DND-41 (cell line): ENCODE results near the gene RSPH9.

Experiments used
- CTCF ChIP-seq: IDR thresholded peaks from 2 replicates; pipeline ENCODE4 v1.5.1; 2012; ENCODE audit warnings: borderline replicate concordance, low read length, moderate library complexity, mild to moderate bottlenecking; ENCODE audit not compliant: poor library complexity, severe bottlenecking; ENCODE audit errors: extremely low read depth
- EZH2 ChIP-seq: IDR thresholded peaks from 3 replicates; pipeline ENCODE4 v1.6.1; 2012; ENCODE audit warnings: borderline replicate concordance, low read depth, mild to moderate bottlenecking, moderate library complexity, low read length, inconsistent platforms; ENCODE audit not compliant: severe bottlenecking

GRCh38 chr6:43616725-43617472 is 27.9 kb upstream of the RSPH9 start:
- TF ChIP-seq CTCF (no peak), EZH2 (no peak)
